ENCODE data around the gene FOXP1.

- TF ChIP-seq, protein P1, sequence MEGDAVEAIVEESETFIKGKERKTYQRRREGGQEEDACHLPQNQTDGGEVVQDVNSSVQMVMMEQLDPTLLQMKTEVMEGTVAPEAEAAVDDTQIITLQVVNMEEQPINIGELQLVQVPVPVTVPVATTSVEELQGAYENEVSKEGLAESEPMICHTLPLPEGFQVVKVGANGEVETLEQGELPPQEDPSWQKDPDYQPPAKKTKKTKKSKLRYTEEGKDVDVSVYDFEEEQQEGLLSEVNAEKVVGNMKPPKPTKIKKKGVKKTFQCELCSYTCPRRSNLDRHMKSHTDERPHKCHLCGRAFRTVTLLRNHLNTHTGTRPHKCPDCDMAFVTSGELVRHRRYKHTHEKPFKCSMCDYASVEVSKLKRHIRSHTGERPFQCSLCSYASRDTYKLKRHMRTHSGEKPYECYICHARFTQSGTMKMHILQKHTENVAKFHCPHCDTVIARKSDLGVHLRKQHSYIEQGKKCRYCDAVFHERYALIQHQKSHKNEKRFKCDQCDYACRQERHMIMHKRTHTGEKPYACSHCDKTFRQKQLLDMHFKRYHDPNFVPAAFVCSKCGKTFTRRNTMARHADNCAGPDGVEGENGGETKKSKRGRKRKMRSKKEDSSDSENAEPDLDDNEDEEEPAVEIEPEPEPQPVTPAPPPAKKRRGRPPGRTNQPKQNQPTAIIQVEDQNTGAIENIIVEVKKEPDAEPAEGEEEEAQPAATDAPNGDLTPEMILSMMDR (IDR thresholded peaks at IDR 0.05) = no peak
- TF ChIP-seq EP300 (IDR thresholded peaks at IDR 0.05) (no peak), POLR2A (IDR thresholded peaks at IDR 0.05; ENCODE audit: low read depth) (no peak)
Measured at GRCh38 chr3:71097557-71097956, 486.0 kb downstream of the FOXP1 start.

Measured in esophagus muscularis mucosa (tissue), 4 donors.